SU-DHL-6 (cell line): ENCODE measurements around the gene MCM9.

ENCODE experiments used
- CTCF ChIP-seq: fragments of 200-600 bp; sonication (generic); IDR thresholded peaks from one replicate; pipeline ENCODE4 v1.5.1; 2017; ENCODE audit warnings: antibody characterized with exemption, mild to moderate bottlenecking, low read length, moderate library complexity; ENCODE audit not compliant: insufficient read depth, poor library complexity, severe bottlenecking
- EZH2phosphoT487 ChIP-seq: fragments of 200-600 bp; sonication (generic), shearing (Covaris generic); conservative IDR thresholded peaks from 2 replicates; pipeline ENCODE4 v1.6.1; 2018; ENCODE audit warnings: mild to moderate bottlenecking, antibody characterized with exemption, low read length, moderate library complexity, mixed read lengths

- TF ChIP-seq CTCF (no peak), EZH2phosphoT487 (no peak)
Observed at GRCh38 chr6:118804091-118804490, 130.9 kb downstream of the MCM9 start.
